ENCODE measurements around the gene NPPC. TPM values are rescaled to one million over a fixed set of nuclear protein-coding genes. Genes with fewer than 3 reads are reported as not detected.

NPPC gene
- polyA plus RNA-seq, 1 donor from 2014 or later: 2.7 TPM

GRCh38 chr2:231936491-231936890, 10.3 kb upstream of the NPPC start:
- Histone ChIP-seq H4K20me1 (ENCODE audit: insufficient read depth) (no peaks in the 10 kb centered on the region), H3K9me2 (ENCODE audit: insufficient read depth, low read length) (no peaks in the 10 kb centered on the region), H3F3A (ENCODE audit: insufficient read depth, low read length, poor library complexity, severe bottlenecking) (no peaks in the 10 kb centered on the region), H3K36me3 (ENCODE audit: insufficient read depth, low read length) (no peaks in the 10 kb centered on the region), H3K4me2 (ENCODE audit: low read length) (no peak overlapping the region), H3K79me2 (replicated peaks; ENCODE audit: insufficient read depth, low read length) (no peaks in the 10 kb centered on the region), H3K9me3 (ENCODE audit: low read length) (no peaks in the 10 kb centered on the region), H3K27ac (ENCODE audit: low read length) (no peak overlapping the region), H2AFZ (ENCODE audit: low read depth, low read length) (no peak overlapping the region), H3K9ac (ENCODE audit: low read length) (no peak overlapping the region), H3K27me3 (ENCODE audit: insufficient read depth, low read depth, low read length) (no peaks in the 10 kb centered on the region), H3K4me3 (ENCODE audit: low read length) (no peak overlapping the region)
- no peak for TF ChIP-seq MXI1 (conservative IDR thresholded peaks at IDR 0.05; ENCODE audit: poor library complexity, severe bottlenecking)
- TF ChIP-seq POLR2AphosphoS5 (IDR thresholded peaks at IDR 0.05): no peak
- TF ChIP-seq EZH2 (IDR thresholded peaks at IDR 0.05; ENCODE audit: borderline replicate concordance, insufficient read depth, low read length, poor library complexity, severe bottlenecking): no peak
- TF ChIP-seq RAD21 (conservative IDR thresholded peaks at IDR 0.05): no peak

- no peaks in the 10 kb centered on the region for H3K79me2 ChIP-seq (replicated peaks; ENCODE audit: insufficient read depth, low read length)
- H3K27ac ChIP-seq (ENCODE audit: low read length): no peak overlapping the region
- no peak overlapping the region for H2AFZ ChIP-seq (ENCODE audit: low read depth, low read length)
- H3K9me3 ChIP-seq (ENCODE audit: low read length): no peaks in the 10 kb centered on the region
- H3K4me3 ChIP-seq (ENCODE audit: low read length): no peak overlapping the region
- H3K9me2 ChIP-seq (ENCODE audit: insufficient read depth, low read length): no peaks in the 10 kb centered on the region
- no peaks in the 10 kb centered on the region for H3F3A ChIP-seq (ENCODE audit: insufficient read depth, low read length, poor library complexity, severe bottlenecking)
- no peaks in the 10 kb centered on the region for H4K20me1 ChIP-seq (ENCODE audit: insufficient read depth)
- no peaks in the 10 kb centered on the region for H3K36me3 ChIP-seq (ENCODE audit: insufficient read depth, low read length)
- H3K27me3 ChIP-seq (ENCODE audit: insufficient read depth, low read depth, low read length): no peaks in the 10 kb centered on the region
- H3K4me2 ChIP-seq (ENCODE audit: low read length): no peak overlapping the region
- H3K9ac ChIP-seq (ENCODE audit: low read length): no peak overlapping the region
- TF ChIP-seq RAD21 (conservative IDR thresholded peaks at IDR 0.05): no peak
- TF ChIP-seq TAF1 (IDR thresholded peaks at IDR 0.05; ENCODE audit: low read depth): no peak
- TF ChIP-seq, protein P1, sequence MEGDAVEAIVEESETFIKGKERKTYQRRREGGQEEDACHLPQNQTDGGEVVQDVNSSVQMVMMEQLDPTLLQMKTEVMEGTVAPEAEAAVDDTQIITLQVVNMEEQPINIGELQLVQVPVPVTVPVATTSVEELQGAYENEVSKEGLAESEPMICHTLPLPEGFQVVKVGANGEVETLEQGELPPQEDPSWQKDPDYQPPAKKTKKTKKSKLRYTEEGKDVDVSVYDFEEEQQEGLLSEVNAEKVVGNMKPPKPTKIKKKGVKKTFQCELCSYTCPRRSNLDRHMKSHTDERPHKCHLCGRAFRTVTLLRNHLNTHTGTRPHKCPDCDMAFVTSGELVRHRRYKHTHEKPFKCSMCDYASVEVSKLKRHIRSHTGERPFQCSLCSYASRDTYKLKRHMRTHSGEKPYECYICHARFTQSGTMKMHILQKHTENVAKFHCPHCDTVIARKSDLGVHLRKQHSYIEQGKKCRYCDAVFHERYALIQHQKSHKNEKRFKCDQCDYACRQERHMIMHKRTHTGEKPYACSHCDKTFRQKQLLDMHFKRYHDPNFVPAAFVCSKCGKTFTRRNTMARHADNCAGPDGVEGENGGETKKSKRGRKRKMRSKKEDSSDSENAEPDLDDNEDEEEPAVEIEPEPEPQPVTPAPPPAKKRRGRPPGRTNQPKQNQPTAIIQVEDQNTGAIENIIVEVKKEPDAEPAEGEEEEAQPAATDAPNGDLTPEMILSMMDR (IDR thresholded peaks at IDR 0.05; ENCODE audit: poor library complexity, severe bottlenecking): no peak
- TF ChIP-seq EZH2 (IDR thresholded peaks at IDR 0.05; ENCODE audit: borderline replicate concordance, insufficient read depth, low read length, poor library complexity, severe bottlenecking): no peak
- TF ChIP-seq MXI1 (conservative IDR thresholded peaks at IDR 0.05; ENCODE audit: poor library complexity, severe bottlenecking): no peak
- no peak for TF ChIP-seq POLR2AphosphoS5 (IDR thresholded peaks at IDR 0.05)
- TF ChIP-seq EP300 (conservative IDR thresholded peaks at IDR 0.05; ENCODE audit: poor library complexity, severe bottlenecking): no peak
- TF ChIP-seq SMC3 (conservative IDR thresholded peaks at IDR 0.05; ENCODE audit: poor library complexity): no peak
- TF ChIP-seq, protein P2, sequence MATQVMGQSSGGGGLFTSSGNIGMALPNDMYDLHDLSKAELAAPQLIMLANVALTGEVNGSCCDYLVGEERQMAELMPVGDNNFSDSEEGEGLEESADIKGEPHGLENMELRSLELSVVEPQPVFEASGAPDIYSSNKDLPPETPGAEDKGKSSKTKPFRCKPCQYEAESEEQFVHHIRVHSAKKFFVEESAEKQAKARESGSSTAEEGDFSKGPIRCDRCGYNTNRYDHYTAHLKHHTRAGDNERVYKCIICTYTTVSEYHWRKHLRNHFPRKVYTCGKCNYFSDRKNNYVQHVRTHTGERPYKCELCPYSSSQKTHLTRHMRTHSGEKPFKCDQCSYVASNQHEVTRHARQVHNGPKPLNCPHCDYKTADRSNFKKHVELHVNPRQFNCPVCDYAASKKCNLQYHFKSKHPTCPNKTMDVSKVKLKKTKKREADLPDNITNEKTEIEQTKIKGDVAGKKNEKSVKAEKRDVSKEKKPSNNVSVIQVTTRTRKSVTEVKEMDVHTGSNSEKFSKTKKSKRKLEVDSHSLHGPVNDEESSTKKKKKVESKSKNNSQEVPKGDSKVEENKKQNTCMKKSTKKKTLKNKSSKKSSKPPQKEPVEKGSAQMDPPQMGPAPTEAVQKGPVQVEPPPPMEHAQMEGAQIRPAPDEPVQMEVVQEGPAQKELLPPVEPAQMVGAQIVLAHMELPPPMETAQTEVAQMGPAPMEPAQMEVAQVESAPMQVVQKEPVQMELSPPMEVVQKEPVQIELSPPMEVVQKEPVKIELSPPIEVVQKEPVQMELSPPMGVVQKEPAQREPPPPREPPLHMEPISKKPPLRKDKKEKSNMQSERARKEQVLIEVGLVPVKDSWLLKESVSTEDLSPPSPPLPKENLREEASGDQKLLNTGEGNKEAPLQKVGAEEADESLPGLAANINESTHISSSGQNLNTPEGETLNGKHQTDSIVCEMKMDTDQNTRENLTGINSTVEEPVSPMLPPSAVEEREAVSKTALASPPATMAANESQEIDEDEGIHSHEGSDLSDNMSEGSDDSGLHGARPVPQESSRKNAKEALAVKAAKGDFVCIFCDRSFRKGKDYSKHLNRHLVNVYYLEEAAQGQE (IDR thresholded peaks at IDR 0.05; ENCODE audit: borderline replicate concordance): no peak
Observed at GRCh38 chr2:231935815-231936214, 9.6 kb upstream of the NPPC start.

GRCh38 chr2:231935207-231935524, 9.0 kb upstream of the NPPC start:
- H4K20me1 ChIP-seq (ENCODE audit: insufficient read depth): no peaks in the 10 kb centered on the region
- H3K36me3 ChIP-seq (ENCODE audit: insufficient read depth, low read length): no peaks in the 10 kb centered on the region
- H3K4me2 ChIP-seq (ENCODE audit: low read length): no peak overlapping the region
- no peaks in the 10 kb centered on the region for H3F3A ChIP-seq (ENCODE audit: insufficient read depth, low read length, poor library complexity, severe bottlenecking)
- no peak overlapping the region for H3K27ac ChIP-seq (ENCODE audit: low read length)
- no peak for TF ChIP-seq SMC3 (conservative IDR thresholded peaks at IDR 0.05; ENCODE audit: poor library complexity)
- TF ChIP-seq, protein P1 (IDR thresholded peaks at IDR 0.05; ENCODE audit: poor library complexity, severe bottlenecking): no peak
- TF ChIP-seq TAF1 (IDR thresholded peaks at IDR 0.05; ENCODE audit: low read depth): no peak
- TF ChIP-seq, protein P2 (IDR thresholded peaks at IDR 0.05; ENCODE audit: borderline replicate concordance): no peak
- TF ChIP-seq EZH2 (IDR thresholded peaks at IDR 0.05; ENCODE audit: borderline replicate concordance, insufficient read depth, low read length, poor library complexity, severe bottlenecking): no peak
- no peak for TF ChIP-seq RAD21 (conservative IDR thresholded peaks at IDR 0.05)
- no peak for TF ChIP-seq MXI1 (conservative IDR thresholded peaks at IDR 0.05; ENCODE audit: poor library complexity, severe bottlenecking)
- TF ChIP-seq POLR2AphosphoS5 (IDR thresholded peaks at IDR 0.05): no peak
- TF ChIP-seq EP300 (conservative IDR thresholded peaks at IDR 0.05; ENCODE audit: poor library complexity, severe bottlenecking): no peak
- no peaks in the 10 kb centered on the region for H3K9me2 ChIP-seq (ENCODE audit: insufficient read depth, low read length)
- no peaks in the 10 kb centered on the region for H3K27me3 ChIP-seq (ENCODE audit: insufficient read depth, low read depth, low read length)
- H3K4me3 ChIP-seq (ENCODE audit: low read length): no peak overlapping the region
- no peak overlapping the region for H3K9ac ChIP-seq (ENCODE audit: low read length)
- no peaks in the 10 kb centered on the region for H3K9me3 ChIP-seq (ENCODE audit: low read length)
- H3K79me2 ChIP-seq (replicated peaks; ENCODE audit: insufficient read depth, low read length): no peaks in the 10 kb centered on the region
- no peak overlapping the region for H2AFZ ChIP-seq (ENCODE audit: low read depth, low read length)
